ENCODE measurements around the gene TSPY3.
"Not testable (repeated sequence)": the region's sequence is repeated elsewhere in the genome, so short reads cannot be mapped to it uniquely, and the experiment has no call there.

Gene TSPY3

GRCh38 chrY:9398121-9398520 lies at the start of gene TSPY3:
Gene TSPY3 (plus strand): TSS chrY:9398421. CDS start chrY:9398467, 46 bp downstream.
- not testable (repeated sequence) for DNase-seq

GRCh38 chrY:9357497-9357896 lies 40.7 kb upstream of the TSPY3 start, which contains the start of gene TSPY8:
Gene TSPY8 (plus strand): TSS chrY:9357797. CDS start chrY:9357843, 46 bp downstream.
- not testable (repeated sequence) for DNase-seq

- DNase-seq: not testable (repeated sequence)
Observed at GRCh38 chrY:9396527-9396926, 1.7 kb upstream of the TSPY3 start.
